HPDE6-E6E7 (cell line): ENCODE data around the gene ACTL10.

Experiments
- DNase-seq: peaks from one replicate; pipeline ENCODE4 v3.0.0; 2011; ENCODE audit warnings: missing footprints; ENCODE audit errors: extremely low spot score

Gene ACTL10

DNA sequence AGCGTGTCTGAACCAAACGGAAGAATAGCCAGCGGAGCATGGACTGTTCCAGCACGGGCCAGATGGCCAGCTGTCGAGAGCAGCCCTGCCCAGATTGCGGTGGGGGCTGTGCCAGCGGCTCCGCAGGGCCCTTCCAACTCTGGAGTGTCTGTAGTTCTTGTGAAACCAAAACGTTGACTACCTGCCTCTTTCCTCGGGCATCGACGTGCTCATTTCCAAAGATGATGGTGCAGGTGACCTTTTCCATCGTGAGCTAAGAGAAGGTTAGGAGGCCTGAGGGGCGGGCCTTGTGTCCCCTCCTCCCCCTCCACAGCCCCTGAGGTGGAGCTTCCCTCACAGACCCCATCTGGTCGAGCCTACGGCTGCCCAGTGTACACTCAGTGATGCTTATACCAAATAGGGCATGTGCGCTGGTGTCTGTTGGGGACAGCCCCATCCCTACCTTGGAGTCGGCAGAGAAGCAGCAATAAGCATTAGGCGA is 17.5 kb upstream of the ACTL10 start:
- DNase-seq = no peak

DNA sequence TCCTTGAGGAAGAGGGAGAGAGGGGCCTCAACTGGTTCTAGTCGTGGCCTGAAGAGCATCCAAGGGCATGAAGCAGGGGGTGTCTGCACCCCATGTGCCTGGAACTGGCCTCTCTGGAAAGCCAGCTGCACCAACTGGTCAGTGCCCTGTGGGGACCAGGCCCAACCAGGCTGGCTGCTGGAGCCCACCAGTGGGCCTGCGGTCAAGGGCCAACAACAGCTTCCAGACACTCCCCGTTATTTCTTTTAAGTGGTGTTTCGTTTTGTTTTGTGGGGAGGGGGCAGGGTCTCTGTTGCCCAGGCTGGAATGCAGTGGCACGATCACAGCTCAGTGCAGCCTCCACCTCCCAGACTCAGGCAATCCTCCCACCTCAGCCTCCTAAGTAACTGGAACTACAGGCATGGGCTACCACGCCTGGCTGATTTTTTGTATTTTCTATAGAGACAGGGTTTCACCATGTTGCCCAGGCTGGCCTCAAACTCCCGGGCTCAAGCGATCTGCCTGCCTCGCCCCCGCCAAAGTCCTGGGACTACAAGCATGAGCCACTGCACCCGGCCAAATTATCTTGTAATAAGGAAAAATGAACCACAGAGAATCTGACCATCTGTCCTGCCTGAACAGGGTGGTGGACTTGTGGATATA is 16.5 kb upstream of the ACTL10 start:
- no peak for DNase-seq

DNA sequence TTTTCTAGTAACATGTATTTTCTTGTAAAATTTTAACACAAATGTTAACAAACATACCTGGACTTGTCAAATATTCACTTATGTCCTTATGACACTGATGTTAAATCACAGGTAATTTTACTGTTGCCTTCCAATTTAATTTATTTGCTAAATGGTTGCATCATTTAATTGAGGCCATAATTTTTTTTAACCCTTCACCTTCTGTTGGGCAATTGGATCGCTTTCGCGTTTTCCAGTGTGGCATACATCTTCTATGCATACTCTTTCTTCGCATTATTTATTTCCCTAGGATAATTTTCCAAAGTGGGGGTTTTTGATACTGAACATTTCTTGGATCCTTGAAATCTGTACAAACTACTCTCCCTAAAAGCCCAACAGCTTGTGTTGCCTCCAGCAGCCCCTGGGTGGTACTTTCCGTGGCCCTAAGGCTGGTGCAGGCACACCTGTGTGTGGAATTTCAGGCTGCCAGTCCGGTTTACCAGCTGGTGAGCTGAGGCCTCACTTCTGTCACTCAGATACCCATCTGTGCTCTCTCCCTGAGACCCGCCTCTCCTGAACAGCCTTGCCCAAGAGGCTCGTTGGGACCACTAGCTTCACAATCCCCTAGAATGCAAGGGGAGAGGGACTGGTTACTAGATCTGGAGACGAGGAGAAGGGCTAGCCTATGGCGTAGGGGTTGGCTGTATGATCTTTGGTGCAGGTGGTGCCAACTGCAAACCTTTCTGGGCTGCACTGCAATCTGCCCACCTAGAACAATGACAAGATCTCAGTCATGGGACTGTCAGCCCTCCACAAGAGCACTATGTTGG is 15.8 kb upstream of the ACTL10 start:
- DNase-seq = peak; percentile 89

DNA sequence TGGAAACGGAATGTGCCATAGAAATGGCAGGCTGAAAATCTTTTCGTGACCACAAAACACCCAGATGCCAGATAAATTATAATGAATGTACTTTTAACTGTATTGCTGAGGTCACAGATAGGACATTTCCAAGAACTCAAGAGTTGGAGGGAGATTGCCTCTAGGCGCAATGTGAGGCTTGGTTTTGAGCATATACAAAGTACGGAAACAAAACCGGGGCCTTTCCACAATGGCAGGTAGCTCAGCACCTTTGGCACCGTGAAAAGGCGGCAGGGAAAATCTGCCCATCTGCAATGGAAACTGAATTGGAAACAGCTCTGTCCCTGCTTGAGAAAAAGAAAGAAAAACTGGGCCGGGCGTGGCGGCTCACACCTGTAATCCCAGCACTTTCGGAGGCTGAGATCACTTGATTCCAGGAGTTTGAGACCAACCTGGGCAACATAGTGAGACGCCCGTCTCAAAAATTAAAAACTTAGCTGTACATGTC is 15.1 kb upstream of the ACTL10 start:
- DNase-seq = no peak

DNA sequence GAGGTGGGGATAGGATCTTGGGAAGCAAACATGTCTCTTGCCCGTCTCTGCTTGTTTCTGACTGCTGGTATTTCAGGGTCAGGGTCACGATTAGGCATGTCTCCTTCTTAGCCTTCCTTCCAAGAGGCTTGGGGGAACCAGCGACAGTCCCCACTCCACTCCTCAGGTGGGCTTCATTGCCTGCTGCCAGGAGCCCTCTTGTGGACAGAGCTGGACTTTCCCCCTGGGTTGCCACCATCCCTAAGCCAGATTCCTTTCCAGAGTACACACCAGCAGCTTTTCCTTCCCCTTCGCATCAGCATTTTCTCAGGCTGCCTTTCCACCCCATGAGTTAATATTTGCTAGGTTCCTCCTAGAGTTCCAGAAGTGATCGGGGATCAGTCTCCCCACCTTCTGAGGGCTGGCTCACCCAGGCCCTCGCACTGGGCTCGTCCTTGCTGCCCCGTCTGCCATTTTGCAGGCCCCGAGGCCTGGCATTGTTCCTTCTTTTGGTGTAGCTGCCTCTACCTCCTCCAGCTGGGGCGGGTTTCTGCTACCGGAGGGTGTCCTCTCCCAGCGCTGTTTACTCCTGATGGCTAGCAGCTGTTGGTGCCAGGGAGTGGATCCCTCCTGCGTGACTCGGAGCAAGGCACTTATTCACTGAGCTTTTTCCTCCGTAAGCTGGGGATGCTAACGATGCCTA is 13.4 kb upstream of the ACTL10 start:
- peak; percentile 90 for DNase-seq

DNA sequence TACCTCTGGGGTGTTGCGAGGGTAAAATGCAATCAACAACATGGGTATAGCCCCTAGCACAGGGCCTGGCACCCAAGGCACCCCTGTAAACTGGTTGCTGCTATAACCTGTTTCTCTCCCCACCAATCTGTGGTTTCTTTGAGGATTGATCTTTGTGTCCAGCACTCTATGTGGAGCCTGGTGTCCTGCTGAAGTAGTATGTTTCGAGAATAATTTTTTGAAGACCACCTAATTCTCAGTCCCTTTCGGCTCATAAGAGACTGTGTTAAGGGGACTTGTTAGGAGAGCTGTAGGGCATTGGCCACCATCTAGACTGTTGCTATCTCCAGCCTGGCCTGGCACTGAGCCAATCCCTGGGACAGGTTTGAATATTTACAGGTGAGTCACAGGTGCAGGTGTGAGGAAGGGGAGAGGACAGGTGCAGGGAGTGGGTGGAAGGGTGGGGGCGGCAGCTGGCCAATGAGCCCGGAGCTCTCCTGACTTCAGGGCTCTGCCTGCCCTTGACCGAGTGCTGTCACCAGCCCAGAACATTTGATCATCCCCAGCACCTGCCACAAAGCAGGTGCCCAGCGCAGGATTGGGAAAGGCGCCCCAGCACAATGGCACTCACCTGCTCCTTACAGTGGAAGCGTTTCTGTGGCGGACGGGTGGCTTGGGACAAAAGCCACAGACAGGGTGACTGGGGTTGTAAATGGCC is 12.7 kb upstream of the ACTL10 start:
- peak; percentile 71 for DNase-seq

DNA sequence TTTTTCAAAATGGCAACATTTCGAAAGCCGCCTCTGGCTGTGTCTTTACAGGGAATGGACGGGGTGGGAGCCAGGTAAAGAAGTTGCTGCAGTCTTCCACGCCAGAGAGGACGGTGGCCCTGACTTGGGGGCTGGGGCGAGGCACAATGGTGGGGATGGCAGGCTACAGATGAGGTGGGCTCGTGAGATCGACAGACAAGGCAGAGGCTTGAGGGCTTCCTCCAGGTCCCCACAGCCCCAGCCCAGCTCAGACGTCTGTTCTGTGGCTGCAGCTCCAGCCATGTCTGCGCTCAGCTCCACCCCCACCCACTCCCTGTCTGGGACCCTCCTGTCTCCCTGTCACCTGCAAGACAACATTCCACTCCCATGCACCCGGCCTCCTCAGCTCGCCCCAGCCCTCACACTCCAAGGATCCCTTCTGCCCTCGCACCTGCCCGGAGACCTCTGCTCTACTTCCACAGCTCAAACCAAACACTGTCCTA is 12.0 kb upstream of the ACTL10 start:
- no peak for DNase-seq

DNA sequence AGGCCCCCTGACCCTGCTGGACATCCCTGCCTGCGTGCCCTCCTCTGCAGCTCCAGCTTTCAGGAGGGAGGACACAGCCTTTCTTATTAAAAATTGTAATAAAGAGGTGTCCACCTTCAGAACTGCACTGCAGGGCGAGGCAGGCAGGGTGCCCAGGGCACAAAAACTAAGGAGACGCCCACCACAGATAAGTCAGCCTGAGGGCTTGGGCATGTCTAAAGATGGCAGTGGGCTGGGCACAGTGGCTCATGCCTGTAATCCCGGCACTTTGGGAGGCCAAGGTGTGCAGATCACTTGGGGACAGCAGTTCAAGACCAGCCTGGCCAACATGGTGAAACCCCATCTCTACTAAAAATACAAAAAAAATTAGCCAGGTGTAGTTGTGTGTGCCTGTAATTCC is 11.6 kb upstream of the ACTL10 start:
- no peak for DNase-seq

DNA sequence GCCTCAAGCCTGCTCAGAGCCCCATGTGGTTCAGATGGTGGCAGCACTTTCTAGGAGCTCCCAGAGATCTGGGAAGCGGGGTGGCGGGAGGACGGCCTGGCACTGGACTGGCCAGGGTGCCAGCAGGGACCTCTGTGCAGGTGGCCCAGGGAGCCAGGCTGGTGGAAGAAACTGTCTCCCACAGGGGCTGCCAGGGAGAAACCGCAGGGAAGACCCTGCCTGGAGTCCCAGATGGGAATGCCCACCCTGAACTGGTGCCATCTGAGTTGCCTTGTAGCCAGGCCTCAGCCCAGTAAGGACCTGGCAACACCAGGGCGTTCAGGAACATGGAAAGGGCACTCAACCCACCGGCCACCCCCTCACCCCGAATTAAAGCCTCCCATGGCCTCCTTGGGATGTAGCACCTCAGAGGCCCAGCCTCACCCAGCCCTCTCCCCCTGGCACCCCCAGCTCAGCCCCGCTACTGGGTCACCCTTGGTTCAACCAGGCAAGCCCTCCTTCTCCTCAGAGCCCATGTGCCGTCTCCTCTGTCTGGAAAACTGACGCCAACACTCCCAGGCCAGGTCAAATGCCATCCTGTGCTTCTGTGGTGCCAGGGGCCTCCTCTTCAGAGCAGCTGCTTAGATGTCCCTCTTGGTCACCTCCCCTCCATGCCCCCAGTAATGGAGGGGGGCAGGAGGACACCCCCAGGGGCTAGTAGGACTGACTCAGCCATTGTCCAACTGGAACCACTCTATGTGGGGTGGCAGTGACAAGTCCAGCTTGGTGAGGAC is 10.5 kb upstream of the ACTL10 start:
- DNase-seq = no peak

DNA sequence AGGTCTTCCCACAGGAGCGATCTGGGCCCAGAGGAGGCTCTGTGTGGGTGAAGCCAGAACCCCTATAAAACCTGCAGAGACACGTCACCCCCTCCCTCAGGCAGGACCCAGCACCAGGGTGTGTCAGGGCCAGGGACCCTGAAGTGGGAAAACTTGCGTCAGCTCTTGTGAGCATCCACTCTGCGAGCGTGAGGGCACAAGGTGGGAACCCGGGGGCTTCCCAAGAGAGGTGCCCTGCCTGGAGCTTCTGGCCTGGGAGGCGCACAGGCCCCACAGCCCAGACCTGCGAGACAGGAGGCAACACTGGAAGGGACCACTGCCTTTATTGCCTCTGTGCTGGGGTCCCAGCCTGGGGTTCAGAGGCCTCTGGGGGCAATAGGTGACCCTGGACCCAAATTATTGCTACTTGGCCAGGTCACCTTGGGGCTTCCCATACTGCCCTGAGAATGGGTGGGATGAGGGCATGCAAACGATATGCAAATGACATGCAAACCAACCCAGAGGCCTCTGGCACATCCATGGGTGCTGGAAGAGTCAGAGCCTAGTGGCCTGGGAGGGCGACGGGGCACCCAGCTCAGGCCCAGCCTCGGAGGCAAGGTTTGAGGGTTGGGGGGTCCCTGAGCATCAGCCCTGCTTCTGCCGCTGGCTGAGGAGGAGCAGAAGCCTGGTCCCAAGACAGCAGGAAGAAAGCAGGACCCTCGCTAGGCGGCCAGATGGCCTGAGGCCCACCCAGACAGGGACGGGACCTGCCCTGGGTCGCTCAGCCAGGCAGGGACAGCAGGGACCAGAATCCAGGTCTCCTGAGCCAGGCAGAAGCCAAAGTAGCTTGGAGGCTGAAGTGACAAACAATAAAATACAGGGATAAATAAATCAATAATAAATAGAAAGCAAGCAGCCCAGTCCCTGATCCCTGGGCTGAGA is 9.7 kb upstream of the ACTL10 start:
- DNase-seq = no peak

DNA sequence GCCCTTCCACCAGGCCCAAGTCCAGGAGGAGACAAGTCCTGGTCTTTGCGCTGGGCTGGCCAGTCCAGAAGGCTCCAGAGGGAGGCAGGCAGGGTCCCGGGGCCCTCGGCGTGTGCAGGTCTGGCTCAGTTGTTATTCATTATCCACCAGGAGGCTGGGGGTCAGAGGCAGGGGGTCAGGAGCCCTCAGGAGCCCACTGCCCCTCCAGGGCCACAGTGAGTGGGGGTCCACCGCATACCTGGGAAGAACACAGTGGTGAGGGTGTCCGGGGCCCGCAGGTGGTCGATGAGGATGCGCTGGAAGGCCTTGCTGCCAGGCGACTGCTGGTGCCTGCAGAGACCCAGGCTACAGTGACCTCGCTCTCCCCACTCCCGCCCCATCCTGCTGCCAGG is 9.0 kb upstream of the ACTL10 start:
- no peak for DNase-seq

DNA sequence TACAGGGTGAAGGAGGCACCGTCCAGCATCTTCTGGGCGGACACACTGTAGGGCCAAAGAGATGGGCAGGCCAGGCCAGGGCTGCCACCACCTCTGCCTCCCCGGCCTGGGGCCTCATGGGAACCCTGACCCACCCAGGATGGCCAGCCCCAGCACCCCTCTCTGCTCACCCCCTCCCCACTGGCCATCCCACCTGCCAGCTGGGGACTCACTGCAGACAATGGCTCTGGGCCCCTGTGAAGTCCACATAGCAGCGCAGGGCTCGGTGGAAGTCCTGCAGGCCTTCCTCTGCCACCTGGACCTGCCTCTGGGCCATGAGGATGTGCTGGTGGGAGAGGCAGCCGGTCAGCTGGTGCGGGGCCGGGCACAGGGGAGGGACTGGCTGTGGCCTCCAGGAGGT is 8.2 kb upstream of the ACTL10 start:
- DNase-seq = no peak

DNA sequence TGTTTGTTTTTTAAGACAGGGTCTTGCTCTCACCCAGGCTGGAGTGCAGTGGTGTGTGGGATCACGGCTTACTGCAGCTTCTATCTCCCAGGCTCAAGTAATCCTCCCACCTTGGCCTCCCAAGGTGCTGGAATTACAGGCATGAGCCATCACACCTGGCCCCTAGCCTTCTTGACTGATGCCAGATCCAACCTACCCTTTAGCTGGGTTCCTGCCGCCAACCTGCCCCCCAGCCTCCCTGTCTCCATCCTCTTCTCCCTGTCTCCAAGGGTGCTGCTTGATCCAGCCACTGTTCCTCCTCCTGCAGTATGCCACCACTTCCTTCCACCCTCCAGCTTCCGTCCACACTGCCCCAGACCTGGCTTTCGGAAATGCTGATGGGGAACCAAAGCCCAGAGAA is 7.8 kb upstream of the ACTL10 start:
- no peak for DNase-seq

DNA sequence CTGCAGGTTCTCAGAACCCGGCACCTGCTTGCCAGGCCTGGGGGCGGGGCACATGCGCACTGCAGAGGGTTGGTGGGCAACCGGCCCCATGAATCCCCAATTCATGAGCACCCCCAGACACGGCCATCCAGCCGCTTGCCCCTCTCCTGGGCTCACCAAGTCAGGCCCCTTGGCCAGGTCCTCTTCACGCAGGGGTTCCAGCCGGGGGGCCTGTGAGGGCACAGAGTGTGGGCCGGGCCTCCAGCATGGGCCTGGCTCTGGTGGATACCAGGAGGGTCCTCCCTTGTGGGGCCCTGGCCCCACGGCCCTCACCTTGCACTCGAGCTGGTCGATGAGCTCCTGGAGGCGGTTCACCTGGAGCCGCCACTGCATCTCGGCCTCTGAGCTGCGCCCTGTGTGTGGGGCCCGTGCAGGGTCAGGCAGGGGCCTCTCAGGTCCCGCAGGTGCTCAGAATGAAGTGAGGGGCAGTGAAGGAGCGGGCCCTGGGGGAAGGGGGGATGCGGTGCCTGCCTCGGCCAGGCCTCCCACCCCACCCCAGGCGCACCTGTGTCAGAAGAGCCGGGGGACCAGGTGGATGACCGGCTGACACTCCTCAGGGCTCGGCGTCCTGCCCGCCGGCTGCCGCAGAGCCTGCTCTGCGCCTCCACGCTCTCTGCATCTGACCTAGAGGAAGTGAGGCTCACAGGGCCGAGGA is 7.3 kb upstream of the ACTL10 start:
- DNase-seq = no peak

DNA sequence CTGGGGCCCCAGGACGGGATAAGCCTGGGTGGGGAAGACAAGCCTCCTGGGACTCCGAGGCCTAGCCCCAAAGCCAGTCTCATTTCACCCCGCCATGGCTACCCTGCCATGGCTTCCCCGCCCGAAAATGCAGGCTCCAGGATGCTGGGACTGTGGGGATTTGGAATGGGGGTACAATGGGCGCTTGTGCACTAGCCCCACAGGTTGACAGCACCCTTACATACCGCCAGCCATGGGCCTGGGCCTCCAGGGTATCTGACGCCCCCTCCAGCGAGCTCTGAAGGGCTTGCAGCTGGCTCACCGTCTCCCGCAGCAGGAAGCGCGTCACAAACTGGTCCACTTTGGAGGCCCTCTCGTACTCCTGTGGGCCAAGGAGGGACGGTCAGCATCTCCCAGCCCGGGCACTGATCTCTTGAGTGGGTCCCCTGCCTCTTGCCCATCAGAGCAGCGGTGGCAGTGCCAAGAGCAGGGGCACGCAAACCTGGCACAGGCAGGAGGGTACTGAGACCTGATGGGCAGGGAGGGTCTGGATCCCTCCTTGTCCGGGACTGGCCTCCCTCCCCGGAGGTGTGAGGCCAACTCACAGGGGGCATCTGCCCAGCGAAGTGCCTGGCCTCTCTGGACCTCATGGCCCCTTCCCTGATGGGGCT is 6.6 kb upstream of the ACTL10 start:
- no peak for DNase-seq

DNA sequence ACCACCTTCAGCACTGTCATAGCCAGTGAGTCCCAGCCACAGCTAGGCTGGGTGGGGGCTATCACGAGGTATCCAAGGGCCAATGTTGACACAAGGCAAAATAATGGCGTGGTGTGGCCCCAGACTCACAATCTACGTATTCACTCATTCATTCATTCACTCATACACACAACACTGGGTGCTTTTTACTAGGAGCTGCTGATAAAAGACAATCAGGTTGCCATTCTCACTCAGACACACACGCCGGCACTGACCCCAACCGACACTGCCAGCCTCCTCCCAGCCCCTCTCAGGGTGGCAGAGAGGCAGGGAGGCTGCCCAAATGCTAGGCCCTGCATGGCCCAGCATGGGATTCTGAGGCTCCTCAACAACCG is 6.1 kb upstream of the ACTL10 start:
- no peak for DNase-seq

DNA sequence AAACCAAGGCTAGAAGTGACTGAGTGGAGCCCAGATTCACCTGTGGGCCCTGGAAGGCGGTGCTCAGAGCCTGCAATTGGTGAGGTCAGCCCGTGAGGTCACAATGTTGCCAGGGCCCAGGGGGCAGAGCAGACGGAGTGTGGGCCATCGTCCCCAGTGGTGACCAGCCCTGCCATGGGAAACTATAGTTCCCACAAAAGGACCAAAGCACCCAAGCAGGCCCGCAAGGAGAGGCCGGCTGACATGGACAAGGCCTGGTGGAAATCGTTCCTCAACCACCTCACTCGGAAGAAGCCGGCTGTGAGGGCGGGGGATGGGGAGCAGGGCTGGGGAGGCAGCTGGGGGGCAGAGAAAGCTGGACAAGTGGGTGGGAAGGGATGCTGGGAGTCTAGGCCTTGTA is 4.6 kb upstream of the ACTL10 start, which contains the start of gene C20orf144:
TSS of gene C20orf144 (plus strand) at position 156 of the 400 bp plus-strand sequence. CDS start at position 175, 19 bp downstream.
- no peak for DNase-seq

DNA sequence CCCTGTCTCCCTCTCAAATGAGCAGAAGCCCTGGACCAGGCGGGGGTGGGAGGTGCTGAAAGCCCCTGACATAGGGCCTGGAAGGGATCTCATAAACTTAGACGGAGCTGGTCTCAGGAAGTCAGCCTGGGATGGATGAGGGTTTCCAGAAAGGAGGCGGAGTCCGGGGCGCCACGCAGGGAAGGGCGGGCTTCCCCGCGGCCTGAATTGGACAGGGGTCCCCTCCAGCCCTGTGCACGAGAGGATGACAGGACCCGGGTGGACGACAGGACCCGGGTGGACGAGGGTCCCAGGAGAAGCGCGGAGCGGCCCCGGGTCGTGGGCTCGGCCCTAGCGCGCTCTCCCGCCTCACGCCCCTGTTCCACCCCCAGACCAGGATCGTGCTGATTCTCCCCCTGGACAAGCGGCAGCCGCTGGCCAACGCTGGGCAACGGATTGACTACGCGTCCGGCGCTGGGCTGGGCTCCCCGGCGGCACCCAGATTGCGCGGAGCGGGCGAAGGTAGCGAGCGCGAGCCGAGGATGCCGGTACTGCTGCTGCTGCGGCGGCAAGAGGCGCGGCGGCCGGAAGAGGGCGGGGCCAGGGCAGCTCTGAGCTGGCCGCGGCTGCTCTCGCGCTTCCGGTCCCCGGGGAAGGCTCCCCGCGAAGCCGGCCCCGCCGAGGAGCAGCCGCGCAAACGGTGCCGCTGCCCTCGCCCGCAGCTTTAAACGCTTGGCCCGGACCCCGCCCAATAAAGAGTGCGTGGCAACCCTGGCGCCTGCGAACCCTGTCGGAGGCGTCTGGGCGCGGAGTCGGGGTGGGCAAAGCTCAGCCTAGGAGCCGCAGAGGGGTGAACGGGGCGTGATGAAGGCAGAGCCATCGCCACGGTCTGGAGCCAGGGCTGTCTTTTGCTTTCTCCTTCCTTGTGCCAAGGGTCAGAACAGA is 3.3 kb upstream of the ACTL10 start:
- peak; percentile 92 for DNase-seq
